OCI-LY7 (cell line): Measurements from ENCODE around the gene PCARE. TPM values are rescaled to one million over a fixed set of nuclear protein-coding genes. Genes with fewer than 3 reads are reported as not detected.

Experiments used
- BruUV-seq: library from RNA; stranded (reverse); fragments of 400-500 nt; replicated peaks from 2 replicates; lab custom pipeline; 2021; lab: Mats Ljungman, UMichigan
- CTCF ChIA-PET: fragments of 300-600 bp; sonication (Branson Sonifier 250); formaldehyde crosslinking; loops from one replicate; lab custom pipeline; 2022; ENCODE audit warnings: antibody characterized with exemption; ENCODE audit not compliant: unreplicated experiment; lab: Charles Lee
- POLR2A ChIA-PET: fragments of 300-600 bp; sonication (Branson Sonifier 250); formaldehyde crosslinking; loops from one replicate; lab custom pipeline; 2022; ENCODE audit warnings: antibody characterized with exemption; lab: Charles Lee
- DNase-seq: peaks from one replicate; pipeline ENCODE4 v3.0.0-alpha.2; 2015; ENCODE audit warnings: low spot score
- H2AFZ ChIP-seq: fragments of 200-600 bp; sonication (generic), shearing (Covaris generic); 2 replicates; pipeline ENCODE4 v1.6.1; 2014; ENCODE audit warnings: mild to moderate bottlenecking, antibody characterized with exemption, low read length, moderate library complexity
- H3K27ac ChIP-seq: fragments of 200-600 bp; sonication (generic); 2 replicates; pipeline ENCODE4 v1.5.1; 2014; ENCODE audit warnings: mixed run types, low read depth, mild to moderate bottlenecking, moderate library complexity, low read length, inconsistent platforms; ENCODE audit not compliant: poor library complexity, severe bottlenecking
- H3K36me3 ChIP-seq: fragments of 200-600 bp; sonication (generic); 2 replicates; pipeline ENCODE4 v1.6.1; 2014; ENCODE audit warnings: mild to moderate bottlenecking, antibody characterized with exemption, low read length, moderate library complexity, mixed read lengths; ENCODE audit not compliant: insufficient read depth
- H3K4me1 ChIP-seq: fragments of 200-600 bp; sonication (generic); 2 replicates; pipeline ENCODE4 v1.5.1; 2014; ENCODE audit warnings: mild to moderate bottlenecking, low read length; ENCODE audit not compliant: insufficient read depth, poor library complexity, severe bottlenecking
- H3K4me2 ChIP-seq: fragments of 200-600 bp; sonication (generic); 2 replicates; pipeline ENCODE4 v1.6.1; 2014; ENCODE audit warnings: mild to moderate bottlenecking, low read length
- H3K4me3 ChIP-seq: fragments of 200-600 bp; sonication (generic); 2 replicates; pipeline ENCODE4 v1.5.1; 2014; ENCODE audit warnings: mild to moderate bottlenecking, low read depth, low read length; ENCODE audit not compliant: poor library complexity, severe bottlenecking
- H3K79me2 ChIP-seq: fragments of 200-600 bp; sonication (generic); 2 replicates; pipeline ENCODE4 v1.6.1; 2016; ENCODE audit warnings: low read depth, mild to moderate bottlenecking, low read length, moderate library complexity, mixed read lengths; ENCODE audit not compliant: insufficient read depth
- H3K9me2 ChIP-seq: fragments of 200-600 bp; sonication (generic); 2 replicates; pipeline ENCODE4 v1.6.1; 2016; ENCODE audit warnings: mild to moderate bottlenecking, low read length, mixed read lengths; ENCODE audit not compliant: insufficient read depth
- H3K9me3 ChIP-seq: fragments of 200-600 bp; sonication (generic); 2 replicates; pipeline ENCODE4 v1.6.1; 2014; ENCODE audit warnings: mild to moderate bottlenecking, mixed run types, low read length, mixed read lengths
- H4K20me1 ChIP-seq: fragments of 200-600 bp; sonication (generic); 2 replicates; pipeline ENCODE4 v1.6.1; 2014; ENCODE audit warnings: mild to moderate bottlenecking, antibody characterized with exemption, low read length, moderate library complexity, mixed read lengths; ENCODE audit not compliant: insufficient read depth
- EZH2phosphoT487 ChIP-seq: fragments of 200-600 bp; sonication (generic); IDR thresholded peaks from 2 replicates; pipeline ENCODE4 v1.6.1; 2018; ENCODE audit warnings: low read depth, borderline replicate concordance, mild to moderate bottlenecking, mixed run types, antibody characterized with exemption, low read length, moderate library complexity, mixed read lengths
- intact Hi-C: fragments of 100-400 bp; cut with micrococcal nuclease; formaldehyde crosslinking; loops from one replicate; pipeline ENCODE4 v1.10.0; 2022; ENCODE audit not compliant: unreplicated experiment
- total RNA-seq, 2 experiments: library from RNA; depleted of rRNA in 1 of 2; stranded (reverse); fragments of >200 nt in 1 of 2; shearing (Covaris generic) in 1 of 2; gene quantifications; 2 replicates each; pipeline ENCODE4 v1.2.3, GENCODE V29; 2014 to 2022
- TF ChIP-seq, protein P1 (sequence below): fragments of 200-600 bp; sonication (generic); conservative IDR thresholded peaks from 2 replicates; pipeline ENCODE4 v1.5.1; 2014; ENCODE audit warnings: mild to moderate bottlenecking, antibody characterized with exemption, low read length, moderate library complexity, mixed read lengths

The PCARE gene
- total RNA-seq, 2 experiments from 2014 or later, result not detected

GRCh38 chr2:29072971-29073725, 1.2 kb downstream of the PCARE start:
- DNase-seq, result no peak
- no peaks in the 10 kb centered on the region for H3K4me1 ChIP-seq
- H3K9me3 ChIP-seq, result no peaks in the 10 kb centered on the region
- no peaks in the 10 kb centered on the region for H4K20me1 ChIP-seq
- no peak overlapping the region for H3K27ac ChIP-seq
- H3K9me2 ChIP-seq, result no peaks in the 10 kb centered on the region
- H3K36me3 ChIP-seq, result no peaks in the 10 kb centered on the region
- no peak overlapping the region for H2AFZ ChIP-seq
- no peak overlapping the region for H3K4me3 ChIP-seq
- POLR2A ChIA-PET, result interaction anchor here (0.5 kb wide), 1 partner anchor 30 kb away, joined by 3 read pairs; no protein-coding TSS in a partner anchor
- no TSS peak for BruUV-seq
- CTCF ChIA-PET, result interaction anchor here (1.6 kb wide), 1 partner anchor 9 kb away, joined by 3 read pairs; no protein-coding TSS in a partner anchor
- no peak overlapping the region for H3K4me2 ChIP-seq
- TF ChIP-seq EZH2phosphoT487, result no peak
- TF ChIP-seq, protein P1, sequence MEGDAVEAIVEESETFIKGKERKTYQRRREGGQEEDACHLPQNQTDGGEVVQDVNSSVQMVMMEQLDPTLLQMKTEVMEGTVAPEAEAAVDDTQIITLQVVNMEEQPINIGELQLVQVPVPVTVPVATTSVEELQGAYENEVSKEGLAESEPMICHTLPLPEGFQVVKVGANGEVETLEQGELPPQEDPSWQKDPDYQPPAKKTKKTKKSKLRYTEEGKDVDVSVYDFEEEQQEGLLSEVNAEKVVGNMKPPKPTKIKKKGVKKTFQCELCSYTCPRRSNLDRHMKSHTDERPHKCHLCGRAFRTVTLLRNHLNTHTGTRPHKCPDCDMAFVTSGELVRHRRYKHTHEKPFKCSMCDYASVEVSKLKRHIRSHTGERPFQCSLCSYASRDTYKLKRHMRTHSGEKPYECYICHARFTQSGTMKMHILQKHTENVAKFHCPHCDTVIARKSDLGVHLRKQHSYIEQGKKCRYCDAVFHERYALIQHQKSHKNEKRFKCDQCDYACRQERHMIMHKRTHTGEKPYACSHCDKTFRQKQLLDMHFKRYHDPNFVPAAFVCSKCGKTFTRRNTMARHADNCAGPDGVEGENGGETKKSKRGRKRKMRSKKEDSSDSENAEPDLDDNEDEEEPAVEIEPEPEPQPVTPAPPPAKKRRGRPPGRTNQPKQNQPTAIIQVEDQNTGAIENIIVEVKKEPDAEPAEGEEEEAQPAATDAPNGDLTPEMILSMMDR, result no peak
- H3K79me2 ChIP-seq, result no peaks in the 10 kb centered on the region
- intact Hi-C loops, result no loop called here

DNA sequence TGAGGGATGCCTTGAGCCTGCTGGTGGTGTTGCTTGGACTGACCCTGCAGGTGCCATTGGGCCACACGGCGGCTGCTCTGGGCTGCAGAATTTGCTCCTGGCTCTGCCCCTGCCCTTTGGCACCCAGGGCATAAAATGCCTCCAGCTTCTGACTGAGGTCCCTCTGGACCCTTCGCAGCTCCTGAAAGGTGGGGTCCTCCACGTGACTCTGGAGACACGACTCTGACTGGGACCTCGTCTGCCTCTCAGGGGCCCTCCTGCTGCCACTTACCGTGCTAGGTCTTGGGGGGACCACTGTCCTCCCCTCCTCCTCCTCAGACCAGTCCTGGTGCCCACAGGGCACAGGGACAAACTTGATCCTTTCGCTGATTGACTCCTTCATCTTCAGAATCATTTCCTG, 2.1 kb downstream of the PCARE start:
- TF ChIP-seq EZH2phosphoT487, result no peak
- TF ChIP-seq, protein P1, result no peak
- Histone ChIP-seq H3K27ac (no peak overlapping the region), H3K4me3 (no peak overlapping the region), H3K36me3 (no peaks in the 10 kb centered on the region), H4K20me1 (no peaks in the 10 kb centered on the region), H3K9me2 (no peaks in the 10 kb centered on the region), H3K4me1 (no peaks in the 10 kb centered on the region), H3K9me3 (no peaks in the 10 kb centered on the region), H3K4me2 (no peak overlapping the region), H3K79me2 (no peaks in the 10 kb centered on the region), H2AFZ (no peak overlapping the region)
- no TSS peak for BruUV-seq
- POLR2A ChIA-PET, result no interaction called here
- intact Hi-C loops, result no loop called here
- CTCF ChIA-PET, result interaction anchor here (0.6 to 1.6 kb wide), 2 partner anchors 10 to 821 kb away, joined by 3 to 4 read pairs; no protein-coding TSS in a partner anchor
- no peak for DNase-seq
